ENCODE results near the gene HCRTR1.

- TF ChIP-seq, protein P1, sequence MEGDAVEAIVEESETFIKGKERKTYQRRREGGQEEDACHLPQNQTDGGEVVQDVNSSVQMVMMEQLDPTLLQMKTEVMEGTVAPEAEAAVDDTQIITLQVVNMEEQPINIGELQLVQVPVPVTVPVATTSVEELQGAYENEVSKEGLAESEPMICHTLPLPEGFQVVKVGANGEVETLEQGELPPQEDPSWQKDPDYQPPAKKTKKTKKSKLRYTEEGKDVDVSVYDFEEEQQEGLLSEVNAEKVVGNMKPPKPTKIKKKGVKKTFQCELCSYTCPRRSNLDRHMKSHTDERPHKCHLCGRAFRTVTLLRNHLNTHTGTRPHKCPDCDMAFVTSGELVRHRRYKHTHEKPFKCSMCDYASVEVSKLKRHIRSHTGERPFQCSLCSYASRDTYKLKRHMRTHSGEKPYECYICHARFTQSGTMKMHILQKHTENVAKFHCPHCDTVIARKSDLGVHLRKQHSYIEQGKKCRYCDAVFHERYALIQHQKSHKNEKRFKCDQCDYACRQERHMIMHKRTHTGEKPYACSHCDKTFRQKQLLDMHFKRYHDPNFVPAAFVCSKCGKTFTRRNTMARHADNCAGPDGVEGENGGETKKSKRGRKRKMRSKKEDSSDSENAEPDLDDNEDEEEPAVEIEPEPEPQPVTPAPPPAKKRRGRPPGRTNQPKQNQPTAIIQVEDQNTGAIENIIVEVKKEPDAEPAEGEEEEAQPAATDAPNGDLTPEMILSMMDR (IDR thresholded peaks at IDR 0.05): no peak
- TF ChIP-seq POLR2A (IDR thresholded peaks at IDR 0.05): no peak
Measured at GRCh38 chr1:31658721-31659120, 41.2 kb downstream of the HCRTR1 start.
